Retinal pigment epithelial cell (primary cell): ENCODE measurements around the gene FGF14.

Source experiments
- DNase-seq: peaks from one replicate; pipeline ENCODE4 v3.0.0-alpha.2; 2010; ENCODE audit warnings: low read depth
- H3K4me3 ChIP-seq: 2 replicates; pipeline ENCODE4 v1.5.1; 2011; ENCODE audit warnings: mild to moderate bottlenecking, low read length, control low read depth, moderate library complexity
- TF ChIP-seq, protein P1 (sequence below): conservative IDR thresholded peaks from 2 replicates; pipeline ENCODE4 v1.5.1; 2011; ENCODE audit warnings: low read depth, low read length, control low read depth, inconsistent platforms

FGF14 gene

DNA sequence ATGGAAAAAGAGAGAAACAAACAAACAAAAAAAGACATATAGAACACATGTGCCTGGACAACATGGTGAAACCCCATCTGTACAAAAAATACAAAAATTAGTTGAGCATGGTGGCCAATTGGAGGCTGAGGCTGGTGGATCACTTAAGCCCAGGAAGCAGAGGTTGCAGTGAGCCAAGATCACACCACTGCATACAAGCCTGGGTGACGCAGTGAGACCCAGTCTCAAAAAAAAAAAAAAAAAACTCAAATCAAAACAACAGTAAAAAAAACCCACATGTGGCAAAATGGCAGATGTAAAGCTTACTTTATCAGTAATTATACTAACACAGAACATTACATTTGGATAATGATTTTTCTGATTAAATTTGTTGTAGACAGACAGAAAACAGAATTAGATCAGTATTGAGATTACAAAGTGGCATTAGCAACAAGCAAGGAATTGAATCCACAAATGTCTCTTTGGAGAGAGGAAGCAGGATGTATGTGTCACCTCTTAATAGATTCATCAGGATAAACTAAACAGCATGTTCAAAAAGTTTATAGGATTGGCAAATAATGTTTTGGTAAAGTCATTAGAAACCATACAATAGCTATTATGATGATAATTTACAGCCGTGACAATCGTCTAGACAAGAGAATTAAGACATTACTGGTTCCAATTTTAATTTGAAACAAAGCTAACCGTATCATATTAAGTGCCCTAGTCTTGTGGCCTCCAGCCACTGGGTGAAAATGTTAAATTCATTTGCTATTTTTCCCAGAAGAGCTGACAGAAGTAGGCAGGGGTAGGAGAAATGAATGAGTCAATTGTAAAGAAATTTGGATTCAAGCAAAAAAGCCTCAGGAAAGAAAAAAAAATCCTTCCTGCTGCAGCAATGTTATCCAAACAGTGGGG, 206.0 kb downstream of the FGF14 start:
- TF ChIP-seq, protein P1, sequence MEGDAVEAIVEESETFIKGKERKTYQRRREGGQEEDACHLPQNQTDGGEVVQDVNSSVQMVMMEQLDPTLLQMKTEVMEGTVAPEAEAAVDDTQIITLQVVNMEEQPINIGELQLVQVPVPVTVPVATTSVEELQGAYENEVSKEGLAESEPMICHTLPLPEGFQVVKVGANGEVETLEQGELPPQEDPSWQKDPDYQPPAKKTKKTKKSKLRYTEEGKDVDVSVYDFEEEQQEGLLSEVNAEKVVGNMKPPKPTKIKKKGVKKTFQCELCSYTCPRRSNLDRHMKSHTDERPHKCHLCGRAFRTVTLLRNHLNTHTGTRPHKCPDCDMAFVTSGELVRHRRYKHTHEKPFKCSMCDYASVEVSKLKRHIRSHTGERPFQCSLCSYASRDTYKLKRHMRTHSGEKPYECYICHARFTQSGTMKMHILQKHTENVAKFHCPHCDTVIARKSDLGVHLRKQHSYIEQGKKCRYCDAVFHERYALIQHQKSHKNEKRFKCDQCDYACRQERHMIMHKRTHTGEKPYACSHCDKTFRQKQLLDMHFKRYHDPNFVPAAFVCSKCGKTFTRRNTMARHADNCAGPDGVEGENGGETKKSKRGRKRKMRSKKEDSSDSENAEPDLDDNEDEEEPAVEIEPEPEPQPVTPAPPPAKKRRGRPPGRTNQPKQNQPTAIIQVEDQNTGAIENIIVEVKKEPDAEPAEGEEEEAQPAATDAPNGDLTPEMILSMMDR = no peak
- DNase-seq = no peak
- no peak overlapping the region for H3K4me3 ChIP-seq

DNA sequence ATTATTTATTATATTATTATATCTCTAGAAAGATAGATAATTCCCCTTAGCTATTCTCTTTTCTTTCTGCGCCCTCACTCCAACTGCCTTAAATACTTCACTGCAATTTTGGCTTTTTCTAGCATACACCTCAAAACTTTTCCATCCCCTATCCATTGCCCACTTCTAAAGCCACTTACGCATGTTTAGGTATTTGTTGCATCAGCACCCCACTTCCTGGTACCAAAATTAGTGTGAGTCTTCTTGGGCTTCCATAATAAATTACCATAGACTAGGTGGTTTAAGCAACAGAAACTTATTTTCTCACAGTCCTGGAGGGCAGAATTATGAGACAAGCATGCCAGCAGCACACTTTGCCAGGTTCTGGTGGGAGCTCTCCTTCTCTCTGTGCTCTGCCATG, 209.0 kb downstream of the FGF14 start:
- no peak for DNase-seq
- no peak overlapping the region for H3K4me3 ChIP-seq
- TF ChIP-seq, protein P1 = no peak

DNA sequence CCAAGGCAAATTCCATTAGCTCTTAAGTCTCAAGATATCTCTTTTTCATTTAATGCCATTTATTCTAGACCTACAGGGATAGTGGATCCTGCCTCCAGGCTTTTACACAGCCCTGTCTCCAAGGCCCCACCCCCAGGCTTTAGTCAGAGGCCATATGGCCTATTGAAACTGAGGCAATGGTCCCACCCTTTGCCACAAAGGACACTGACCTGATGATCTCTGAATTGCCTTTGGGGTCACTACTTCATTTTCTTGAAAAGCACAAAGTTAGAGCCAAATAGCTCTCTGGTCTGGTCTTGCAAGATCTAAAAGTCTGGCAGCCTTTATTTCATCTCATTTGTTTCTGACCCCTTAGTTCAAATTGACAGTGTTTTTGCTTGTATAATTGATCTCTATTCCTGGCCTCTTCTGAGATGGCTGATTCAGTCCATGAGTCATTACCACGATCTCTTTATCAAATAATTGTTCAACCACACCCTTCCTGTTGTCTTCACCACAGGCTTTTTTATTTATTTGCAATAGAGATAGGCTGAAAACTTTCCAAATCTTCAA, 209.8 kb downstream of the FGF14 start:
- no peak for DNase-seq
- H3K4me3 ChIP-seq = no peak overlapping the region
- TF ChIP-seq, protein P1 = no peak

DNA sequence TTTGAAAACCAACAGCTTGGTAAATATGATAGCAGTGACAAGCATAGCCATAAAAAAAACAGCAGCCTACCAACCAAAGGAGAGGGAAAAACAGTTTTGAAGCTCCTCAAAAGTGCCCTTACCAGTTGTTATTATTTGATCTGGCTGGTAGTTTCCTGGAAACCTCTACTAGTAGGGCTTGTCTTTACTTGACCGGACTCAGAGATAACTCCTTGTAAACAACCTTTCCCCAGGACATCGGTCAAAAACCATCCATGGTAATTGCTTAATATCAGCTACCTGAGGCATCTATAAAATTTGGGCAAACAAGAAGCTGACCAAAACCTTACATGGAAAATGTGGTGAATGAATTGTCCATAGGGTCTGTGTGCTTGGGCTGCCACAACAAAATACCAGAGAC, 210.9 kb downstream of the FGF14 start:
- TF ChIP-seq, protein P1 = no peak
- no peak for DNase-seq
- no peak overlapping the region for H3K4me3 ChIP-seq

DNA sequence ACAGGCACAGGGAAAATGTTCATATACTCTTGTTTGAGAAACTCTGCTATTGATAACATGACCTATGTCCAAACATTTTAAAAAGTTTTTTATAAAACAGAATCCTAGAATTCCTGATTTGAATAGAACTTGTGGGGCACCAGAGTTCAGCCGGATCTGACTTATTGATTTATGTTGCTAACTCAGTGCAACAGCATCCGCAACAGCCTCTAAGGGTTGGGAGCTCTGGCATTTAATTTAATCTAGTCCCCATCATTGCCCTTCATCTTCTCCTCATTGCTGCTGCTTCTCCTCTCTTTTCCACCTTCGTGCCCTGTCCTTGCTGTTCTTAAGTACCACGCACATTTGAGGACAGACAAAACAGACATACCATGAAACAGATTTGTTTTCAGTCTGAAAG, 214.5 kb downstream of the FGF14 start:
- H3K4me3 ChIP-seq = no peak overlapping the region
- DNase-seq = no peak
- TF ChIP-seq, protein P1 = no peak

DNA sequence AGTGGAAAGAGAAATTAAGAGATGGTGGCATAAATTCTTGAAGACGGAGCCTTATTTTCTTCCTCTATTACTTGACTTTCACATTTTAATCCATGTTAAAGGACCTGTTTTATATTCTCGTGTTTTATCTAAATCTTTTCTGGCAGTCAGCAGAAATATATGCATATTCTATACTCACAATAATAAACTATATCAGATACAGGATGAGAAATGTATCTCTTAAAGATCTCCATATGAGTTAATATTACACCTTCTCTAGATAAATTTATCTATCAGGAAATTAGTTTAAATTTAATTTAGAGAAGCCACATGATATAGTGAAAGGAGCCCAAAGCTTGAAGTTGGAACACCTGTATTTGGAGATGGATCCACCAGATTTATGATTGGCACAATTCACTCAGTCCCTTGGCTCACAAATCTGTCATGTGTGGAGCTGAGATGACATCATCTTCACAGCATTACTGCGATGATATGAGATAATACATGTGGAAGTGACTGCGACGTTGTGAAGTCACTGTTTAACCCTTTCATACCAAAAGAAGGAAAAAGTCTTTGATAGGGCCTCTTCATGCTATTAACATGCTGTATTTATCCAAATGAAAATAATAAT, 216.4 kb downstream of the FGF14 start:
- TF ChIP-seq, protein P1 = no peak
- no peak overlapping the region for H3K4me3 ChIP-seq
- no peak for DNase-seq
